Measurements from ENCODE around the gene COX5A. TPM values are rescaled to one million over a fixed set of nuclear protein-coding genes. Genes with fewer than 3 reads are reported as not detected.

Gene COX5A
- total and polyA plus RNA-seq, 2 donors (not counting 1 experiment from before 2014, with no cell fraction given): 41.9 to 183 TPM

GRCh38 chr15:74872702-74873035, 65.2 kb downstream of the COX5A start:
- no peak for DNase-seq (ENCODE audit: low read depth in 2 of 2)
- TF ChIP-seq, protein P1, sequence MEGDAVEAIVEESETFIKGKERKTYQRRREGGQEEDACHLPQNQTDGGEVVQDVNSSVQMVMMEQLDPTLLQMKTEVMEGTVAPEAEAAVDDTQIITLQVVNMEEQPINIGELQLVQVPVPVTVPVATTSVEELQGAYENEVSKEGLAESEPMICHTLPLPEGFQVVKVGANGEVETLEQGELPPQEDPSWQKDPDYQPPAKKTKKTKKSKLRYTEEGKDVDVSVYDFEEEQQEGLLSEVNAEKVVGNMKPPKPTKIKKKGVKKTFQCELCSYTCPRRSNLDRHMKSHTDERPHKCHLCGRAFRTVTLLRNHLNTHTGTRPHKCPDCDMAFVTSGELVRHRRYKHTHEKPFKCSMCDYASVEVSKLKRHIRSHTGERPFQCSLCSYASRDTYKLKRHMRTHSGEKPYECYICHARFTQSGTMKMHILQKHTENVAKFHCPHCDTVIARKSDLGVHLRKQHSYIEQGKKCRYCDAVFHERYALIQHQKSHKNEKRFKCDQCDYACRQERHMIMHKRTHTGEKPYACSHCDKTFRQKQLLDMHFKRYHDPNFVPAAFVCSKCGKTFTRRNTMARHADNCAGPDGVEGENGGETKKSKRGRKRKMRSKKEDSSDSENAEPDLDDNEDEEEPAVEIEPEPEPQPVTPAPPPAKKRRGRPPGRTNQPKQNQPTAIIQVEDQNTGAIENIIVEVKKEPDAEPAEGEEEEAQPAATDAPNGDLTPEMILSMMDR (conservative IDR thresholded peaks at IDR 0.05 in 1 of 2, IDR thresholded peaks at IDR 0.05 in 1 of 2; ENCODE audit: low read depth in 1 of 2, low read length in 2 of 2): no peak
- TF ChIP-seq EZH2 (IDR thresholded peaks at IDR 0.05; ENCODE audit: low read length, missing control alignments): no peak
- H3K9me3 ChIP-seq (ENCODE audit: control insufficient read depth, insufficient read depth, low read depth, low read length): no peaks in the 10 kb centered on the region
- peaks cover 33% of the 10 kb centered on the region for H3K79me2 ChIP-seq (ENCODE audit: control insufficient read depth, insufficient read depth, low read length)
- H3K27me3 ChIP-seq (ENCODE audit: control insufficient read depth, insufficient read depth, low read length): no peaks in the 10 kb centered on the region
- H3K9ac ChIP-seq (ENCODE audit: insufficient read depth, low read length): peak overlapping the region; percentile 98
- no peaks in the 10 kb centered on the region for H3K36me3 ChIP-seq (ENCODE audit: control insufficient read depth, insufficient read depth, low read length)
- no peaks in the 10 kb centered on the region for H4K20me1 ChIP-seq (ENCODE audit: control insufficient read depth, extremely low read depth, insufficient read depth, low read length)
- peak overlapping the region; percentile 95 for H3K4me2 ChIP-seq (ENCODE audit: extremely low read depth, insufficient read depth, low read length)
- H2AFZ ChIP-seq (ENCODE audit: low read length): peak overlapping the region; percentile 57
- no peaks in the 10 kb centered on the region for H3K4me1 ChIP-seq (ENCODE audit: control insufficient read depth, extremely low read depth, insufficient read depth, low read length)
- peak overlapping the region; percentile 69 to 99 (median 94) for H3K4me3 ChIP-seq (replicated peaks in 1 of 4; ENCODE audit: control extremely low read depth in 1 of 4, insufficient read depth in 1 of 4, low read depth in 3 of 4, low read length in 4 of 4)
- peak overlapping the region; percentile 99 for H3K27ac ChIP-seq (ENCODE audit: insufficient read depth, low read length)

- Histone ChIP-seq H3K4me1 (ENCODE audit: control insufficient read depth, extremely low read depth, insufficient read depth, low read length) (peaks cover 4% of the 10 kb centered on the region), H3K79me2 (ENCODE audit: control insufficient read depth, insufficient read depth, low read length) (peaks cover 37% of the 10 kb centered on the region), H3K36me3 (ENCODE audit: control insufficient read depth, insufficient read depth, low read length) (no peaks in the 10 kb centered on the region), H3K27ac (ENCODE audit: insufficient read depth, low read length) (no peak overlapping the region), H4K20me1 (ENCODE audit: control insufficient read depth, extremely low read depth, insufficient read depth, low read length) (no peaks in the 10 kb centered on the region), H3K27me3 (ENCODE audit: control insufficient read depth, insufficient read depth, low read length) (no peaks in the 10 kb centered on the region), H3K9me3 (ENCODE audit: control insufficient read depth, insufficient read depth, low read depth, low read length) (no peaks in the 10 kb centered on the region), H3K4me3 (replicated peaks in 1 of 4; ENCODE audit: control extremely low read depth in 1 of 4, insufficient read depth in 1 of 4, low read depth in 3 of 4, low read length in 4 of 4) (peak overlapping the region in 1 of 4 experiments; percentile 2), H3K9ac (ENCODE audit: insufficient read depth, low read length) (no peak overlapping the region), H2AFZ (ENCODE audit: low read length) (no peak overlapping the region), H3K4me2 (ENCODE audit: extremely low read depth, insufficient read depth, low read length) (no peak overlapping the region)
- TF ChIP-seq, protein P1 (conservative IDR thresholded peaks at IDR 0.05 in 1 of 2, IDR thresholded peaks at IDR 0.05 in 1 of 2; ENCODE audit: low read depth in 1 of 2, low read length in 2 of 2): no peak
- TF ChIP-seq EZH2 (IDR thresholded peaks at IDR 0.05; ENCODE audit: low read length, missing control alignments): no peak
- DNase-seq (ENCODE audit: low read depth in 2 of 2): no peak
Measured at GRCh38 chr15:74870436-74871215, 67.2 kb downstream of the COX5A start.

Other genes with a start within 250 kb of the COX5A start
- gene EDC3, start 242.0 kb downstream of the COX5A start, total RNA-seq: 8.2 and 8.9 TPM in 2 replicates
- gene EDC3, start 242.0 kb downstream of the COX5A start, polyA plus RNA-seq: 25.8 and 34.4 TPM in 2 replicates
- under 0.01 TPM in 1 of 2 replicates, not detected in the other for gene CYP1A1, start 212.5 kb downstream of the COX5A start, total RNA-seq
- 0.02 TPM in 1 of 2 replicates, not detected in the other for gene CYP1A1, start 212.5 kb downstream of the COX5A start, polyA plus RNA-seq
- not detected in 2 replicates for gene CYP1A2, start 189.2 kb downstream of the COX5A start, total RNA-seq
- gene CYP1A2, start 189.2 kb downstream of the COX5A start, polyA plus RNA-seq: not detected in 2 replicates
- 16.2 and 22.0 TPM in 2 replicates for gene CSK, start 156.0 kb downstream of the COX5A start, total RNA-seq
- gene CSK, start 156.0 kb downstream of the COX5A start, polyA plus RNA-seq: 21.5 and 28.2 TPM in 2 replicates
- not detected in 2 replicates for gene LMAN1L, start 125.2 kb downstream of the COX5A start, total RNA-seq
- not detected in 2 replicates for gene LMAN1L, start 125.2 kb downstream of the COX5A start, polyA plus RNA-seq
- gene CPLX3, start 111.4 kb downstream of the COX5A start, total RNA-seq: not detected in 2 replicates
- gene CPLX3, start 111.4 kb downstream of the COX5A start, polyA plus RNA-seq: not detected in 2 replicates
- gene ULK3, start 94.9 kb downstream of the COX5A start, total RNA-seq: 8.8 and 11.8 TPM in 2 replicates
- 11.4 and 14.6 TPM in 2 replicates for gene ULK3, start 94.9 kb downstream of the COX5A start, polyA plus RNA-seq
- gene SCAMP2, start 64.7 kb downstream of the COX5A start, total RNA-seq: 11.8 and 15.5 TPM in 2 replicates
- 86.2 and 115 TPM in 2 replicates for gene SCAMP2, start 64.7 kb downstream of the COX5A start, polyA plus RNA-seq
- gene MPI, start 48.0 kb downstream of the COX5A start, total RNA-seq: 33.1 and 50.7 TPM in 2 replicates
- gene MPI, start 48.0 kb downstream of the COX5A start, polyA plus RNA-seq: 65.0 and 65.5 TPM in 2 replicates
- 40.6 and 53.8 TPM in 2 replicates for gene FAM219B, start 31.2 kb downstream of the COX5A start, total RNA-seq
- 23.0 and 35.3 TPM in 2 replicates for gene FAM219B, start 31.2 kb downstream of the COX5A start, polyA plus RNA-seq
- gene RPP25, start 18.7 kb upstream of the COX5A start, total RNA-seq: 0.50 and 3.1 TPM in 2 replicates
- 1.00 and 2.3 TPM in 2 replicates for gene RPP25, start 18.7 kb upstream of the COX5A start, polyA plus RNA-seq
- gene SCAMP5, start 57.5 kb upstream of the COX5A start, total RNA-seq: 0.50 and 1.5 TPM in 2 replicates
- 0.93 and 1.2 TPM in 2 replicates for gene SCAMP5, start 57.5 kb upstream of the COX5A start, polyA plus RNA-seq
- gene PPCDC, start 85.5 kb upstream of the COX5A start, total RNA-seq: 6.3 and 6.4 TPM in 2 replicates
- gene PPCDC, start 85.5 kb upstream of the COX5A start, polyA plus RNA-seq: 8.0 and 13.5 TPM in 2 replicates

All from fibroblast of lung (primary cell).